SK-N-SH treated with all-trans-retinoic acid at 6 μM for 48 hours (cell line): Measurements from ENCODE around the gene ABCA9.

Experiments
- ATAC-seq: fragments of 200-7000 bp; cut with Tn5 transposase; 3 replicates; pipeline ENCODE4 v1.9.1; 2020; ENCODE audit warnings: mild to moderate bottlenecking, moderate library complexity
- ARNTL ChIP-seq: fragments of 450-650 bp; formaldehyde crosslinking; IDR thresholded peaks from 2 replicates; pipeline ENCODE4 v1.5.0; 2020; ENCODE audit warnings: low read depth, mild to moderate bottlenecking, moderate library complexity, borderline replicate concordance
- BACH2 ChIP-seq: fragments of 250-450 bp; sonication (Bioruptor Pico); IDR thresholded peaks from 2 replicates; pipeline ENCODE4 v1.9.0; 2021; ENCODE audit warnings: mild to moderate bottlenecking, borderline replicate concordance
- CSDC2 ChIP-seq: fragments of 250-450 bp; sonication (Bioruptor Pico); IDR thresholded peaks from 2 replicates; pipeline ENCODE4 v1.5.0; 2020; ENCODE audit warnings: mild to moderate bottlenecking, moderate library complexity
- GLIS3 ChIP-seq: fragments of 250-450 bp; sonication (Bioruptor Pico); IDR thresholded peaks from 2 replicates; pipeline ENCODE4 v1.5.0; 2020; ENCODE audit warnings: mild to moderate bottlenecking, moderate library complexity
- OSR1 ChIP-seq: fragments of 250-450 bp; sonication (Bioruptor Pico); IDR thresholded peaks from 2 replicates; pipeline ENCODE4 v1.8.0; 2022; ENCODE audit warnings: moderate library complexity, mild to moderate bottlenecking, inconsistent platforms
- PPARA ChIP-seq: fragments of 250-450 bp; sonication (Bioruptor Pico); IDR thresholded peaks from 2 replicates; pipeline ENCODE4 v1.5.0; 2020; ENCODE audit warnings: mild to moderate bottlenecking, borderline replicate concordance
- RARB ChIP-seq: fragments of 250-450 bp; sonication (Bioruptor Pico); IDR thresholded peaks from 2 replicates; pipeline ENCODE4 v1.8.0; 2021; ENCODE audit warnings: mild to moderate bottlenecking, moderate library complexity
- SNAI2 ChIP-seq: fragments of 250-450 bp; sonication (Bioruptor Pico); IDR thresholded peaks from 2 replicates; pipeline ENCODE4 v1.5.0; 2020; ENCODE audit warnings: mild to moderate bottlenecking, moderate library complexity
- TCF4 ChIP-seq: fragments of 250-450 bp; sonication (Bioruptor Pico); IDR thresholded peaks from 2 replicates; pipeline ENCODE4 v1.8.0; 2021; ENCODE audit warnings: mild to moderate bottlenecking, moderate library complexity, borderline replicate concordance
- TOX ChIP-seq: fragments of 250-450 bp; sonication (Bioruptor Pico); IDR thresholded peaks from 2 replicates; pipeline ENCODE4 v1.8.0; 2021; ENCODE audit warnings: mild to moderate bottlenecking, moderate library complexity, borderline replicate concordance
- TSHZ2 ChIP-seq: fragments of 250-450 bp; sonication (Bioruptor Pico); IDR thresholded peaks from 2 replicates; pipeline ENCODE4 v1.5.0; 2020; ENCODE audit warnings: mild to moderate bottlenecking, moderate library complexity
- ZC3H10 ChIP-seq: fragments of 250-450 bp; sonication (Bioruptor Pico); IDR thresholded peaks from 2 replicates; pipeline ENCODE4 v1.5.1; 2021; ENCODE audit warnings: mild to moderate bottlenecking, moderate library complexity
- ZFP3 ChIP-seq: fragments of 250-450 bp; sonication (Bioruptor Pico); IDR thresholded peaks from 2 replicates; pipeline ENCODE4 v1.5.0; 2020; ENCODE audit warnings: mild to moderate bottlenecking, moderate library complexity
- ZFP30 ChIP-seq: fragments of 450-650 bp; formaldehyde crosslinking; IDR thresholded peaks from 2 replicates; pipeline ENCODE4 v1.5.0; 2022; ENCODE audit warnings: mild to moderate bottlenecking, moderate library complexity
- ZNF565 ChIP-seq: fragments of 450-650 bp; formaldehyde crosslinking; conservative IDR thresholded peaks from 2 replicates; pipeline ENCODE4 v1.5.0; 2020; ENCODE audit warnings: low read depth, mild to moderate bottlenecking, moderate library complexity
- ZNF70 ChIP-seq: fragments of 450-650 bp; formaldehyde crosslinking; IDR thresholded peaks from 2 replicates; pipeline ENCODE4 v1.5.0; 2020; ENCODE audit warnings: mild to moderate bottlenecking, moderate library complexity
- ZNF8 ChIP-seq: fragments of 450-650 bp; formaldehyde crosslinking; IDR thresholded peaks from 2 replicates; pipeline ENCODE4 v1.5.0; 2020; ENCODE audit warnings: mild to moderate bottlenecking, moderate library complexity
- TF ChIP-seq, protein P1 (sequence below): fragments of 250-450 bp; sonication (Bioruptor Pico); IDR thresholded peaks from 2 replicates; pipeline ENCODE4 v1.5.1; 2020; ENCODE audit warnings: low read depth, mild to moderate bottlenecking, moderate library complexity
- TF ChIP-seq, protein P2 (sequence below): fragments of 250-450 bp; sonication (Bioruptor Pico); IDR thresholded peaks from 2 replicates; pipeline ENCODE4 v1.8.0; 2021; ENCODE audit warnings: low read depth, mild to moderate bottlenecking, moderate library complexity, borderline replicate concordance
- TF ChIP-seq, protein P3 (sequence below): fragments of 250-450 bp; sonication (Bioruptor Pico); IDR thresholded peaks from 2 replicates; pipeline ENCODE4 v1.5.1; 2021; ENCODE audit warnings: mild to moderate bottlenecking, moderate library complexity

The ABCA9 gene

DNA sequence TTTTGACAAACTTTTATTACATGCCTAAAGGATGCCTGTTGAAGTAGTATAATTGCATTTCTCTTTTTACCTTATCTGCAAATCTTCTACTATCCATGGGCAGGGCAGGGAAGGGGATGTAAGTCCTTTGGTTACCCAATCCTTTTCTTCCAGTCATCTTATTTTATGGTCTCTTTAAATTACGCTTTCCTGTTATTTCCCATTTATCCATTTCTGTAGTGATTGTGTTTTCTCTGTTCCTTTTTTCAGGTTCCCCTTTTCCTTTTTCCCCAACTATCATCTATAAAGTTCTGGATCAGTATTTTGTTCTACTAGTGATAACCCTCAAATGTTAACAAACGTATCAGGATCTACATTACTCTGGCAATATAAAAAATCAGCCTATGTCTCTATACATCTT lies 3.3 kb upstream of the ABCA9 start:
- no peak for ATAC-seq
- no peak for TF ChIP-seq ZFP3 (CRISPR knock-in tag)
- TF ChIP-seq SNAI2 (CRISPR knock-in tag) = no peak
- TF ChIP-seq ZC3H10 (CRISPR knock-in tag) = no peak
- TF ChIP-seq, protein P1, sequence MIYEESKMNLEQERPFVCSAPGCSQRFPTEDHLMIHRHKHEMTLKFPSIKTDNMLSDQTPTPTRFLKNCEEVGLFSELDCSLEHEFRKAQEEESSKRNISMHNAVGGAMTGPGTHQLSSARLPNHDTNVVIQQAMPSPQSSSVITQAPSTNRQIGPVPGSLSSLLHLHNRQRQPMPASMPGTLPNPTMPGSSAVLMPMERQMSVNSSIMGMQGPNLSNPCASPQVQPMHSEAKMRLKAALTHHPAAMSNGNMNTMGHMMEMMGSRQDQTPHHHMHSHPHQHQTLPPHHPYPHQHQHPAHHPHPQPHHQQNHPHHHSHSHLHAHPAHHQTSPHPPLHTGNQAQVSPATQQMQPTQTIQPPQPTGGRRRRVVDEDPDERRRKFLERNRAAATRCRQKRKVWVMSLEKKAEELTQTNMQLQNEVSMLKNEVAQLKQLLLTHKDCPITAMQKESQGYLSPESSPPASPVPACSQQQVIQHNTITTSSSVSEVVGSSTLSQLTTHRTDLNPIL (CRISPR knock-in tag) = no peak
- no peak for TF ChIP-seq ZNF70 (CRISPR knock-in tag)
- no peak for TF ChIP-seq BACH2 (CRISPR knock-in tag)
- TF ChIP-seq GLIS3 = no peak
- no peak for TF ChIP-seq ZNF565 (CRISPR knock-in tag)
- TF ChIP-seq TCF4 (CRISPR knock-in tag) = no peak
- TF ChIP-seq ARNTL = no peak

GRCh38 chr17:69062860-69063581 lies 2.3 kb upstream of the ABCA9 start:
- no peak for TF ChIP-seq CSDC2 (CRISPR knock-in tag)
- no peak for TF ChIP-seq TCF4 (CRISPR knock-in tag)
- no peak for TF ChIP-seq GLIS3
- no peak for TF ChIP-seq TSHZ2
- no peak for TF ChIP-seq ZC3H10 (CRISPR knock-in tag)
- no peak for TF ChIP-seq TOX (CRISPR knock-in tag)
- no peak for TF ChIP-seq RARB (CRISPR knock-in tag)
- no peak for TF ChIP-seq PPARA (CRISPR knock-in tag)
- TF ChIP-seq ZNF8 (CRISPR knock-in tag) = no peak
- TF ChIP-seq, protein P2, sequence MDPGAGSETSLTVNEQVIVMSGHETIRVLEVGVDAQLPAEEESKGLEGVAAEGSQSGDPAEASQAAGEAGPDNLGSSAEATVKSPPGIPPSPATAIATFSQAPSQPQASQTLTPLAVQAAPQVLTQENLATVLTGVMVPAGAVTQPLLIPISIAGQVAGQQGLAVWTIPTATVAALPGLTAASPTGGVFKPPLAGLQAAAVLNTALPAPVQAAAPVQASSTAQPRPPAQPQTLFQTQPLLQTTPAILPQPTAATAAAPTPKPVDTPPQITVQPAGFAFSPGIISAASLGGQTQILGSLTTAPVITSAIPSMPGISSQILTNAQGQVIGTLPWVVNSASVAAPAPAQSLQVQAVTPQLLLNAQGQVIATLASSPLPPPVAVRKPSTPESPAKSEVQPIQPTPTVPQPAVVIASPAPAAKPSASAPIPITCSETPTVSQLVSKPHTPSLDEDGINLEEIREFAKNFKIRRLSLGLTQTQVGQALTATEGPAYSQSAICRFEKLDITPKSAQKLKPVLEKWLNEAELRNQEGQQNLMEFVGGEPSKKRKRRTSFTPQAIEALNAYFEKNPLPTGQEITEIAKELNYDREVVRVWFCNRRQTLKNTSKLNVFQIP (CRISPR knock-in tag) = no peak
- TF ChIP-seq BACH2 (CRISPR knock-in tag) = no peak
- ATAC-seq = no peak; the same call in 2 of the 3 replicates

- no peak for TF ChIP-seq OSR1
- peak; percentile 36; the same call in 1 of the 3 replicates for ATAC-seq
These were observed 1.2 kb upstream of the ABCA9 start for GRCh38 chr17:69061721-69062556.

DNA sequence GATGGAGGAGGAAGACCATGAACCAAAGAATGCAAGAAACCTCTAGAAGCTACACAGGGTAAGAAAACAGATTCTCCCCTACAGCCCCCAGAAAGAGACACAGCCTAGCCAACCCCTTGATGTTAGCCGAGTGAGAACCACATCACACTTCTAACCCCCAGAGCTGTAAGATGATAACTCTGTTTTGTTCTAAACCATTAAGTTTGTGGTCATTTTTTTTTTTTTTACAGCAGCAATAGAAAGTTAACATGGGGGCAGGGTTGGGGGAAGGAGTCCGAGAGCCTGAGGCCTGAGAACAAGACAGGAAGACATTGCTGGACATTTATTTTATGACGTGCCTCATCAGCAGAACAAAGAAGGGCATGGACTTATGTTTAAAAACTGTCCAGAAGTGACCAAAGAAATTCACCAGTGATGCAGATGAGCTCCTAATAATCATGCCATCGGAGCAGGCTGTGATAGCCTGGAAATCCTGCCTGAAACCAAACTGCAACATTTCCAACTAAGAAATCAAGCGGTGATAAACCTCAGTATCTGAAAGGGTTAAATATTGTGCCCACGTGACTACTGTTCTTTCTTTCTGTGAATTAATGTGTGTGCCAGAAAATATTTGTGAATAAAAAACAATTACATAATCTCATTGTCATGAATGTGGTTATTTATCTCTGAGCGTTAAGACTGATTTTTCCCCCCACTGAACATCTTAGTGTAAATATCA lies 1.1 kb downstream of the ABCA9 start:
- TF ChIP-seq ZFP3 (CRISPR knock-in tag) = no peak
- TF ChIP-seq, protein P3, sequence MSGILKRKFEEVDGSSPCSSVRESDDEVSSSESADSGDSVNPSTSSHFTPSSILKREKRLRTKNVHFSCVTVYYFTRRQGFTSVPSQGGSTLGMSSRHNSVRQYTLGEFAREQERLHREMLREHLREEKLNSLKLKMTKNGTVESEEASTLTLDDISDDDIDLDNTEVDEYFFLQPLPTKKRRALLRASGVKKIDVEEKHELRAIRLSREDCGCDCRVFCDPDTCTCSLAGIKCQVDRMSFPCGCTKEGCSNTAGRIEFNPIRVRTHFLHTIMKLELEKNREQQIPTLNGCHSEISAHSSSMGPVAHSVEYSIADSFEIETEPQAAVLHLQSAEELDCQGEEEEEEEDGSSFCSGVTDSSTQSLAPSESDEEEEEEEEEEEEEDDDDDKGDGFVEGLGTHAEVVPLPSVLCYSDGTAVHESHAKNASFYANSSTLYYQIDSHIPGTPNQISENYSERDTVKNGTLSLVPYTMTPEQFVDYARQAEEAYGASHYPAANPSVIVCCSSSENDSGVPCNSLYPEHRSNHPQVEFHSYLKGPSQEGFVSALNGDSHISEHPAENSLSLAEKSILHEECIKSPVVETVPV = no peak
- TF ChIP-seq ZFP30 = no peak
- no peak for TF ChIP-seq GLIS3
- TF ChIP-seq, protein P1 (CRISPR knock-in tag) = no peak
- no peak for TF ChIP-seq OSR1
- no peak for TF ChIP-seq RARB (CRISPR knock-in tag)
- no peak for TF ChIP-seq ZNF565 (CRISPR knock-in tag)

More for the DNA sequence above, 1.1 kb downstream of the ABCA9 start:
- no peak for ATAC-seq
